IMR-90 (cell line): Measurements from ENCODE around the gene FAM193B. TPM values are rescaled to one million over a fixed set of nuclear protein-coding genes. Genes with fewer than 3 reads are reported as not detected.

Experiments used
- ATAC-seq: fragments of 200-7000 bp; cut with Tn5 transposase; 2 replicates; pipeline ENCODE4 v1.9.1; 2020; ENCODE audit warnings: low read depth, mild to moderate bottlenecking, moderate library complexity
- BruUV-seq: library from RNA; stranded (reverse); fragments of 400-500 nt; replicated peaks from 2 replicates; lab custom pipeline; 2021; lab: Mats Ljungman, UMichigan
- CTCF ChIA-PET: fragments of 300-600 bp; formaldehyde crosslinking; extraction: SDS; loops from one replicate; lab custom pipeline; 2021; ENCODE audit warnings: antibody characterized with exemption; lab: Yijun Ruan, JAX
- POLR2A ChIA-PET: fragments of 300-600 bp; sonication (Branson Sonifier 250); formaldehyde crosslinking; loops from one replicate; lab custom pipeline; 2022; ENCODE audit warnings: antibody characterized with exemption; ENCODE audit not compliant: unreplicated experiment; lab: Charles Lee
- DNase-seq: peaks from one replicate; pipeline ENCODE4 v3.0.0; 2013
- H2AFZ ChIP-seq: replicated peaks from 2 replicates; pipeline ENCODE3; 2013; ENCODE audit warnings: low read length, mild to moderate bottlenecking; ENCODE audit not compliant: poor library complexity
- H2AK5ac ChIP-seq: 2 replicates; pipeline ENCODE4 v1.6.1; 2013; ENCODE audit warnings: low read depth, low read length, inconsistent platforms
- H2AK9ac ChIP-seq: replicated peaks from 2 replicates; pipeline ENCODE3; 2013; ENCODE audit warnings: mild to moderate bottlenecking, low read depth, low read length, moderate library complexity; ENCODE audit not compliant: poor library complexity
- H2BK120ac ChIP-seq: 2 replicates; pipeline ENCODE4 v1.6.1; 2013; ENCODE audit warnings: low read depth, low read length, inconsistent platforms
- H2BK15ac ChIP-seq: 3 replicates; pipeline ENCODE4 v1.6.1; 2013; ENCODE audit warnings: low read depth, low read length, inconsistent platforms
- H2BK20ac ChIP-seq: 2 replicates; pipeline ENCODE4 v1.6.1; 2013; ENCODE audit warnings: low read depth, mild to moderate bottlenecking, inconsistent platforms, low read length, moderate library complexity
- H2BK5ac ChIP-seq: 2 replicates; pipeline ENCODE4 v1.6.1; 2013; ENCODE audit warnings: mild to moderate bottlenecking, low read depth, low read length, inconsistent platforms; ENCODE audit not compliant: poor library complexity, severe bottlenecking
- H3K14ac ChIP-seq: replicated peaks from 2 replicates; pipeline ENCODE4 v1.6.1; 2013; ENCODE audit warnings: low read depth, low read length, inconsistent platforms
- H3K18ac ChIP-seq: 2 replicates; pipeline ENCODE4 v1.6.1; 2013; ENCODE audit warnings: low read depth, low read length, control low read depth
- H3K23ac ChIP-seq: 2 replicates; pipeline ENCODE4 v1.6.1; 2013; ENCODE audit warnings: low read depth, low read length, inconsistent platforms
- H3K27ac ChIP-seq: 2 replicates; pipeline ENCODE4 v1.5.1; 2013; ENCODE audit warnings: mild to moderate bottlenecking, control low read depth, low read length; ENCODE audit not compliant: insufficient read depth
- H3K27me3 ChIP-seq: 2 replicates; pipeline ENCODE4 v1.6.1; 2013; ENCODE audit warnings: low read length; ENCODE audit not compliant: control insufficient read depth, insufficient read depth
- H3K36me3 ChIP-seq: 2 replicates; pipeline ENCODE4 v1.6.1; 2013; ENCODE audit warnings: low read length, mixed read lengths; ENCODE audit not compliant: control insufficient read depth, insufficient read depth
- H3K4ac ChIP-seq: 2 replicates; pipeline ENCODE4 v1.6.1; 2013; ENCODE audit warnings: low read depth, low read length, inconsistent platforms
- H3K4me1 ChIP-seq: 2 replicates; pipeline ENCODE4 v1.6.1; 2013; ENCODE audit warnings: low read length, mixed read lengths; ENCODE audit not compliant: control insufficient read depth, insufficient read depth
- H3K4me2 ChIP-seq: 2 replicates; pipeline ENCODE4 v1.6.1; 2013; ENCODE audit warnings: low read depth, mild to moderate bottlenecking, control low read depth, low read length, moderate library complexity
- H3K4me3 ChIP-seq: 2 replicates; pipeline ENCODE4 v1.5.1; 2013; ENCODE audit warnings: low read depth, mild to moderate bottlenecking, control low read depth, low read length, moderate library complexity; ENCODE audit not compliant: insufficient read depth
- H3K56ac ChIP-seq: 2 replicates; pipeline ENCODE4 v1.6.1; 2013; ENCODE audit warnings: low read length, inconsistent platforms; ENCODE audit not compliant: insufficient read depth; ENCODE audit errors: extremely low read depth
- H3K79me1 ChIP-seq, 2 experiments: 2 replicates each; pipeline ENCODE4 v1.6.1; 2013; ENCODE audit warnings: low read length in 2 of 2, inconsistent platforms in 1 of 2, low read depth in 1 of 2
- H3K9ac ChIP-seq: 2 replicates; pipeline ENCODE4 v1.6.1; 2013; ENCODE audit warnings: low read depth, low read length, control low read depth
- H3K9me1 ChIP-seq: 2 replicates; pipeline ENCODE4 v1.6.1; 2013; ENCODE audit warnings: low read length, inconsistent platforms; ENCODE audit not compliant: insufficient read depth
- H3K9me3 ChIP-seq: 2 replicates; pipeline ENCODE4 v1.6.1; 2013; ENCODE audit warnings: low read length; ENCODE audit not compliant: control insufficient read depth, insufficient read depth
- H4K20me1 ChIP-seq: 2 replicates; pipeline ENCODE4 v1.6.1; 2013; ENCODE audit warnings: low read length, inconsistent platforms; ENCODE audit not compliant: insufficient read depth
- H4K5ac ChIP-seq: 2 replicates; pipeline ENCODE4 v1.6.1; 2013; ENCODE audit warnings: mild to moderate bottlenecking, low read depth, low read length, control low read depth
- H4K8ac ChIP-seq, 2 experiments: 2 replicates each; pipeline ENCODE4 v1.6.1; 2013; ENCODE audit warnings: low read depth in 2 of 2, low read length in 2 of 2, control low read depth in 1 of 2, inconsistent platforms in 1 of 2
- H4K91ac ChIP-seq: 2 replicates; pipeline ENCODE4 v1.6.1; 2013; ENCODE audit warnings: low read depth, low read length, inconsistent platforms; ENCODE audit not compliant: insufficient read depth
- CEBPB ChIP-seq: IDR thresholded peaks from 2 replicates; pipeline ENCODE4 v1.6.1; 2012; ENCODE audit warnings: low read depth, low read length, improper control_type of control experiment
- CHD1 ChIP-seq: IDR thresholded peaks from 2 replicates; pipeline ENCODE4 v1.6.1; 2012; ENCODE audit warnings: low read depth, low read length, improper control_type of control experiment
- MXI1 ChIP-seq: IDR thresholded peaks from 2 replicates; pipeline ENCODE4 v1.6.1; 2012; ENCODE audit warnings: low read depth, mild to moderate bottlenecking, low read length, moderate library complexity, borderline replicate concordance
- RCOR1 ChIP-seq: IDR thresholded peaks from 2 replicates; pipeline ENCODE4 v1.6.1; 2012; ENCODE audit warnings: mild to moderate bottlenecking, low read length, improper control_type of control experiment; ENCODE audit not compliant: insufficient replicate concordance
- RFX5 ChIP-seq: IDR thresholded peaks from 2 replicates; pipeline ENCODE4 v1.8.0; 2012; ENCODE audit warnings: low read depth, mild to moderate bottlenecking, low read length, moderate library complexity
- SMC3 ChIP-seq: fragments of 150-350 bp; IDR thresholded peaks from 2 replicates; pipeline ENCODE4 v1.6.1; 2016; ENCODE audit warnings: low read depth, mild to moderate bottlenecking, antibody characterized with exemption, low read length, moderate library complexity
- WGBS, 2 experiments: methylation state at CpG; one replicate each; pipeline versions ENCODE4 v1.1.5 to v1.1.7; 2013; ENCODE audit warnings: missing lambda C conversion rate in 2 of 2; ENCODE audit not compliant: insufficient read length in 1 of 2; ENCODE audit errors: extremely low coverage in 2 of 2; 5-methylcytosine and 5-hydroxymethylcytosine counted together
- dilution Hi-C: fragments of 300-500 bp; cut with HindIII; formaldehyde crosslinking; loops from one replicate; pipeline ENCODE4 v1.14.3; 2018; ENCODE audit warnings: low sequenced_read_pairs; ENCODE audit not compliant: unreplicated experiment
- in situ Hi-C: fragments of 300-500 bp; cut with MboI; formaldehyde crosslinking; loops from 3 replicates; pipeline ENCODE4 v1.14.3; 2019; ENCODE audit warnings: low sequenced_read_pairs, inconsistent platforms, mixed read lengths
- intact Hi-C: fragments of 100-400 bp; cut with micrococcal nuclease; formaldehyde crosslinking; loops from 2 replicates; pipeline ENCODE4 v1.10.0; 2022
- polyA plus RNA-seq, 3 experiments: library from polyadenylated mRNA; depleted of rRNA; stranded (reverse); fragments of >200 nt; gene quantifications; 2 replicates each; pipeline ENCODE4 v1.2.3, GENCODE V29; 2012; ENCODE audit warnings: low replicate concordance in 1 of 3
- total RNA-seq: library from RNA; depleted of rRNA; stranded (reverse); fragments of >200 nt; gene quantifications from 2 replicates; pipeline ENCODE4 v1.2.3, GENCODE V29; 2012
- TF ChIP-seq, protein P1 (sequence below): conservative IDR thresholded peaks from 2 replicates; pipeline ENCODE4 v1.5.1; 2012; ENCODE audit warnings: mild to moderate bottlenecking, low read depth, low read length, improper control_type of control experiment
- TF ChIP-seq, protein P2 (sequence below): fragments of 150-350 bp; IDR thresholded peaks from 2 replicates; pipeline ENCODE4 v1.6.1; 2016; ENCODE audit warnings: low read depth, mild to moderate bottlenecking, low read length, moderate library complexity, borderline replicate concordance
- TF ChIP-seq, protein P3 (sequence below): fragments of 150-350 bp; IDR thresholded peaks from 2 replicates; pipeline ENCODE4 v1.6.1; 2017; ENCODE audit warnings: mild to moderate bottlenecking, antibody characterized with exemption, low read length, low read depth

Gene FAM193B
- total and polyA plus RNA-seq, 2 of the 4 experiments (the other 2 are of a cell fraction): 9.5 to 52.2 TPM

DNA sequence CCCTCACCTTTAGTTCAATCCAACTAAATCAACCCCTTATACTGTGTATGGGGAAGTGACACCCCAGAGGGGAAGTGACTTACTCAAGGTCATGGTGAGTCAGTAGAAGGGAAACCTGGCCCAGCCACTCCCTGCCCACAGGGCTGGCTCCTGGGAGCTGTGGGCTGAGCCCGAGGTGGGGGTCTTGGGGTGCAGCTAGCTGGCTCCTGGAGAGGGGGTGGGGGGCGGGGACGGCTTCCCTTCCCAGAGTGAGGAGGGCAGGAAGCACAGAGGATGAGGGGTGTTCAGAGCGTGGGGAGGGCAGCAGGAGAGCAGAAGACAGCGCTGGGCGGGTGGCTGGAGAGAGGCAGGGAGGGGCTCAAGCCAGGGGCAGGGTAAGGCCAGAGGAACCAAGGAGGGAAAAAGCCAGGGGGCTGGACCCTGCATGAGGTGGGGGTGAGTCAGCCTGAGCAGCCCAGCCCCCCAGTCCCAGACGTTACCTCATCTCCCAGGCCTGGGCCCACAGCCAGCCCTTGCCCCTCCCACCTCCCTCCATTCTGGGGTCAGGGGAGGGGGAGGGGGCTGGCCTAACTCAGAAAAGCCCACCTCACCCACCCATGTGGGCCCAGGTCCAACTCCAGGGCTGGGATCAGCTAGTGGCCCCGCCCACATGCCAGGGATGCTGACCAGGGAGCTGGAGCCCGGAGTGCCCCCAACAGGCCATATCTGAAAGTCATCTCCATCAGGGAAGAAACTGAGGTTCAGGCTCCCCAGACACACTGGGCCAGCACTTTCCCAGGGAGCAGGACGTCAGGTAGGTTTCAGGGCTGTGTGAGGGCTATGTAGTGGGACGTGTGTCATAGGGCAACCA, 59.8 kb downstream of the FAM193B start (continued):
- TF ChIP-seq MXI1 (0 out of 2 replicates have a peak, but pooled peaks have one; percentile 48), RCOR1 (no peak)

DNA sequence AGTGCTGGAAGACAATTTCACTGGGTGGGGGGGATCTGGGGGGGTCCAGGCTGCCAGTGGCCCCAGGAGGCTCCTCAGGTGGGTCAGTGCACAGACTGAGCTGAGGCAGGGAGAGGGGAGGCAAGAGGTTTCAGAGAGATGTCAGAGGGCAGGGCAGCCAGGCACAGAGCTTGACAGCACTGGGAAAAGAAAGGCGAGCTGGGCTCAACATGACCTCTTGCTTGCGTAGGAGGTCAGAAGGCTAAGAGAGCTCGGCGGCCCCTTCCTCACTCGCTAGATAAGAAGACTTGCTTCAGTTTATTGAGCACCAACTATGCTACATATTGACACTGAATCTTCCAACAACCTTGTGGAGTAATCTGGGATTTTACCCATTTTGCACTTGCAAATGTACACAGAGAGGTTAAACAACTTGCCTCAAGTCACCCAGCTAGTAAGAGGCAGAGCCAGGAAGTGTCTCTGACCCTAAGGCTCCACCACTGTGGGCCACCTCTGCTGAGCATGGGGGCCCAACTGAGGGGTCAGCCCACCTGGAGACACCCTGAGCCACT, 60.5 kb downstream of the FAM193B start:
- POLR2A ChIA-PET: interaction anchor here (1.0 kb wide), 1 partner anchor 38 kb away, joined by 3 read pairs; no protein-coding TSS in a partner anchor
- dilution Hi-C loops: no loop called here

More for the DNA sequence above, 60.5 kb downstream of the FAM193B start:
- peak overlapping the region; percentile 2; the same call in 1 of the 2 replicates for H3K4me3 ChIP-seq
- CTCF ChIA-PET: no interaction called here
- H3K9me3 ChIP-seq: no peaks in the 10 kb centered on the region
- peak overlapping the region; percentile 81 for H3K4ac ChIP-seq
- H3K27me3 ChIP-seq: no peaks in the 10 kb centered on the region
- peak overlapping the region; percentile 67 for H3K14ac ChIP-seq
- in situ Hi-C loops (no loop called here), intact Hi-C loops (no loop called here)
- peak overlapping the region; percentile 100 for H2BK5ac ChIP-seq
- peaks cover 29 to 76% of the 10 kb centered on the region in 2 experiments for H3K79me1 ChIP-seq
- peak overlapping the region; percentile 16; the same call in 1 of the 2 replicates for H3K18ac ChIP-seq
- no TSS peak for BruUV-seq
- H3K4me2 ChIP-seq: peak overlapping the region; percentile 53
- WGBS, 2 experiments: no CpG with 5 or more reads among the region's 5 CpGs
- peak overlapping the region; percentile 100 for H3K27ac ChIP-seq
- H4K20me1 ChIP-seq: peaks cover 81% of the 10 kb centered on the region
- peaks cover 31% of the 10 kb centered on the region for H3K4me1 ChIP-seq
- H2BK15ac ChIP-seq: no peak overlapping the region; the same call in 2 of the 3 replicates
- H3K9ac ChIP-seq: peak overlapping the region; percentile 58
- H2AFZ ChIP-seq: no peak overlapping the region
- peak overlapping the region; percentile 20 to 47; a peak in 3 of 4 replicates for H4K8ac ChIP-seq
- H2BK20ac ChIP-seq: no peak overlapping the region
- peaks cover 64% of the 10 kb centered on the region for H3K36me3 ChIP-seq
- peaks cover 6% of the 10 kb centered on the region for H3K9me1 ChIP-seq
- peak overlapping the region; percentile 100 for H2AK9ac ChIP-seq
- peak overlapping the region; percentile 76; the same call in 1 of the 2 replicates for H3K23ac ChIP-seq
- H2AK5ac ChIP-seq: peak overlapping the region; percentile 90
- H4K91ac ChIP-seq: peak overlapping the region; percentile 31; the same call in 1 of the 2 replicates
- TF ChIP-seq CEBPB (no peak), RFX5 (no peak), CHD1 (no peak), MXI1 (no peak), SMC3 (no peak)
- TF ChIP-seq, protein P1, sequence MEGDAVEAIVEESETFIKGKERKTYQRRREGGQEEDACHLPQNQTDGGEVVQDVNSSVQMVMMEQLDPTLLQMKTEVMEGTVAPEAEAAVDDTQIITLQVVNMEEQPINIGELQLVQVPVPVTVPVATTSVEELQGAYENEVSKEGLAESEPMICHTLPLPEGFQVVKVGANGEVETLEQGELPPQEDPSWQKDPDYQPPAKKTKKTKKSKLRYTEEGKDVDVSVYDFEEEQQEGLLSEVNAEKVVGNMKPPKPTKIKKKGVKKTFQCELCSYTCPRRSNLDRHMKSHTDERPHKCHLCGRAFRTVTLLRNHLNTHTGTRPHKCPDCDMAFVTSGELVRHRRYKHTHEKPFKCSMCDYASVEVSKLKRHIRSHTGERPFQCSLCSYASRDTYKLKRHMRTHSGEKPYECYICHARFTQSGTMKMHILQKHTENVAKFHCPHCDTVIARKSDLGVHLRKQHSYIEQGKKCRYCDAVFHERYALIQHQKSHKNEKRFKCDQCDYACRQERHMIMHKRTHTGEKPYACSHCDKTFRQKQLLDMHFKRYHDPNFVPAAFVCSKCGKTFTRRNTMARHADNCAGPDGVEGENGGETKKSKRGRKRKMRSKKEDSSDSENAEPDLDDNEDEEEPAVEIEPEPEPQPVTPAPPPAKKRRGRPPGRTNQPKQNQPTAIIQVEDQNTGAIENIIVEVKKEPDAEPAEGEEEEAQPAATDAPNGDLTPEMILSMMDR: no peak
- TF ChIP-seq, protein P2, sequence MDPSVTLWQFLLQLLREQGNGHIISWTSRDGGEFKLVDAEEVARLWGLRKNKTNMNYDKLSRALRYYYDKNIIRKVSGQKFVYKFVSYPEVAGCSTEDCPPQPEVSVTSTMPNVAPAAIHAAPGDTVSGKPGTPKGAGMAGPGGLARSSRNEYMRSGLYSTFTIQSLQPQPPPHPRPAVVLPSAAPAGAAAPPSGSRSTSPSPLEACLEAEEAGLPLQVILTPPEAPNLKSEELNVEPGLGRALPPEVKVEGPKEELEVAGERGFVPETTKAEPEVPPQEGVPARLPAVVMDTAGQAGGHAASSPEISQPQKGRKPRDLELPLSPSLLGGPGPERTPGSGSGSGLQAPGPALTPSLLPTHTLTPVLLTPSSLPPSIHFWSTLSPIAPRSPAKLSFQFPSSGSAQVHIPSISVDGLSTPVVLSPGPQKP: no peak
- TF ChIP-seq, protein P3, sequence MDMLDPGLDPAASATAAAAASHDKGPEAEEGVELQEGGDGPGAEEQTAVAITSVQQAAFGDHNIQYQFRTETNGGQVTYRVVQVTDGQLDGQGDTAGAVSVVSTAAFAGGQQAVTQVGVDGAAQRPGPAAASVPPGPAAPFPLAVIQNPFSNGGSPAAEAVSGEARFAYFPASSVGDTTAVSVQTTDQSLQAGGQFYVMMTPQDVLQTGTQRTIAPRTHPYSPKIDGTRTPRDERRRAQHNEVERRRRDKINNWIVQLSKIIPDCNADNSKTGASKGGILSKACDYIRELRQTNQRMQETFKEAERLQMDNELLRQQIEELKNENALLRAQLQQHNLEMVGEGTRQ: no peak
- ATAC-seq (no peak), DNase-seq (no peak)
- H2BK120ac ChIP-seq: peak overlapping the region; percentile 30; the same call in 1 of the 2 replicates
- peak overlapping the region; percentile 35 for H3K56ac ChIP-seq
- H4K5ac ChIP-seq: peak overlapping the region; percentile 5; the same call in 1 of the 2 replicates
